Cardiac fibroblast (primary cell): ENCODE results near the gene MCM5.
A peak's percentile ranks its signal among the peaks of the same experiment; 100 is the strongest.
"Not testable (repeated sequence)": the region's sequence is repeated elsewhere in the genome, so short reads cannot be mapped to it uniquely, and the experiment has no call there.

Source experiments
- DNase-seq, 2 donors: peaks; one replicate each; pipeline versions ENCODE4 v3.0.0 to v3.0.0-alpha.2; 2010; ENCODE audit warnings: low read depth in 2 of 2
- H3K4me3 ChIP-seq, 2 donors: replicated peaks in 1 of 2; 1 replicate in 1 of 2; 2 replicates in 1 of 2; pipeline ENCODE4 v1.5.1; 2011; ENCODE audit warnings: low read depth in 2 of 2, low read length in 2 of 2, mild to moderate bottlenecking in 2 of 2, moderate library complexity in 1 of 2
- CTCF ChIP-seq: IDR thresholded peaks from one replicate; pipeline ENCODE4 v1.5.1; 2011; ENCODE audit warnings: low read depth, mild to moderate bottlenecking, low read length, inconsistent platforms

MCM5 gene

GRCh38 chr22:35394810-35395563 is 5.0 kb upstream of the MCM5 start:
- TF ChIP-seq CTCF: no peak
- H3K4me3 ChIP-seq: no peak overlapping the region
- no peak for DNase-seq

- H3K4me3 ChIP-seq, DNase-seq: not testable (repeated sequence)
Observed at GRCh38 chr22:35396622-35397021, 3.3 kb upstream of the MCM5 start.

- no peak for TF ChIP-seq CTCF
- DNase-seq: peak in 1 of 2 donors; percentile 59
- H3K4me3 ChIP-seq: no peak overlapping the region
Observed at GRCh38 chr22:35397095-35397904, 2.6 kb upstream of the MCM5 start.

- no peak for DNase-seq
- no peak for TF ChIP-seq CTCF
- H3K4me3 ChIP-seq: no peak overlapping the region
Observed at GRCh38 chr22:35398591-35398973, 1.4 kb upstream of the MCM5 start.

GRCh38 chr22:35399114-35399677 is 744 bp upstream of the MCM5 start:
- peak overlapping the region; percentile 87 to 96 for H3K4me3 ChIP-seq
- TF ChIP-seq CTCF: no peak
- DNase-seq: no peak

GRCh38 chr22:35400501-35400790 is 506 bp downstream of the MCM5 start:
- no peak for DNase-seq
- TF ChIP-seq CTCF: no peak
- H3K4me3 ChIP-seq: peak overlapping the region; percentile 87 to 96

- DNase-seq: no peak
- no peak for TF ChIP-seq CTCF
- H3K4me3 ChIP-seq: no peak overlapping the region
Observed at GRCh38 chr22:35401863-35402262, 1.9 kb downstream of the MCM5 start.
